Measurements from ENCODE around the gene MRPS2. TPM values are rescaled to one million over a fixed set of nuclear protein-coding genes. Genes with fewer than 3 reads are reported as not detected.
"Not testable (repeated sequence)": the region's sequence is repeated elsewhere in the genome, so short reads cannot be mapped to it uniquely, and the experiment has no call there.

Gene MRPS2
- polyA plus RNA-seq, 1 donor (not counting 4 experiments of a cell fraction or from before 2014, with no cell fraction given): 44.7 TPM

GRCh38 chr9:135544981-135545635, 44.6 kb downstream of the MRPS2 start:
- H3K9me3 ChIP-seq (ENCODE audit: control insufficient read depth, low read depth, low read length): no peaks in the 10 kb centered on the region
- FAIRE-seq: no peak
- H3K27me3 ChIP-seq (ENCODE audit: control insufficient read depth, extremely low read depth, insufficient read depth, low read length): no peaks in the 10 kb centered on the region
- no peaks in the 10 kb centered on the region for H4K20me1 ChIP-seq (ENCODE audit: control insufficient read depth, extremely low read depth, insufficient read depth, low read length)
- H3K9ac ChIP-seq (ENCODE audit: control insufficient read depth, extremely low read depth, insufficient read depth, low read length): no peak overlapping the region
- no peaks in the 10 kb centered on the region for H3K9me1 ChIP-seq (ENCODE audit: control insufficient read depth, extremely low read depth, insufficient read depth, low read length)
- no peaks in the 10 kb centered on the region for H3K79me2 ChIP-seq (ENCODE audit: control insufficient read depth, insufficient read depth, low read length)
- H3K4me3 ChIP-seq (ENCODE audit: control insufficient read depth in 2 of 3, extremely low read depth in 1 of 3, insufficient read depth in 2 of 3, low read depth in 1 of 3, low read length in 3 of 3): no peak overlapping the region
- H3K36me3 ChIP-seq (ENCODE audit: control insufficient read depth in 2 of 2, extremely low read depth in 1 of 2, insufficient read depth in 2 of 2, low read length in 2 of 2): no peaks in the 10 kb centered on the region
- H2AFZ ChIP-seq (ENCODE audit: control insufficient read depth, low read length): no peak overlapping the region
- DNase-seq (ENCODE audit: low read depth, low spot score): no peak
- dilution Hi-C loops (cut with MboI; ENCODE audit: extremely low pct_ligation_motif_present, low sequenced_read_pairs): no loop called here
- no peak overlapping the region for H3K4me2 ChIP-seq (ENCODE audit: control insufficient read depth, extremely low read depth, insufficient read depth, low read depth, low read length)
- H3K27ac ChIP-seq (ENCODE audit: control insufficient read depth, insufficient read depth, low read length): no peak overlapping the region
- TF ChIP-seq CTCF (optimal IDR thresholded peaks at IDR 0.05 in 1 of 3, IDR thresholded peaks at IDR 0.05 in 1 of 3, conservative IDR thresholded peaks at IDR 0.05 in 1 of 3; ENCODE audit: extremely low read depth in 1 of 3, insufficient read depth in 2 of 3, low read length in 3 of 3) (no peak), EZH2 (IDR thresholded peaks at IDR 0.05; ENCODE audit: low read length) (no peak)
- no peaks in the 10 kb centered on the region for H3K4me1 ChIP-seq (ENCODE audit: control insufficient read depth, extremely low read depth, insufficient read depth, low read length)

DNA sequence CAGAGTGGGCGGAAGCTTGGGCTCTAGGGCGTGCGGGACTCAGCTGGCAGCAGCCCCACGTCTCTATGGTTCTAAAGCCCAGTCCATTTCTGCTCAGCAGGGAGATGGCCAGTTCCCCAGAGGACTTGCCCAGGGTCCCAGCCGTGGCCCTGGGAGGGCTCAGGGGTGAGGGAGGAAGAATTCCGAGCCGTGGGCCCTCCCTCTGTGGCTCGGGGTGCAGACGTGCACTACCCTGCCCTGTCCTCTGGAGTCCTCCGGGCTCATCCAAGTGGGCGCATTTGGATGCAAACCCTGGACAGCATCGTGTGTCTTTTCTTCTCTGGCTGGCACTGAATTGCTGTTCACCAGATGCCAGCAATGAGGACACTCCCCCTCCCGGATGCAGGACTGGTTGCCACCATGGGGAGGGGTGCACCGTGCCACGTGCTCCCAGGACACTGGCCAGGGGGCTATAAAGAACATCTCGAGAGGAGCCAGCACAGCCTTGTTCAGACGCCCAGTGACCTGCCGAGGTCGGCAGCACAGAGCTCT, 45.2 kb downstream of the MRPS2 start, which contains the start of gene OBP2A:
Gene OBP2A, plus strand, starts transcription at position 481 of the 531 bp plus-strand sequence. CDS start 55 bp downstream, outside the sequence.
- FAIRE-seq; H3K4me3 ChIP-seq (ENCODE audit: control insufficient read depth in 2 of 3, extremely low read depth in 1 of 3, insufficient read depth in 2 of 3, low read depth in 1 of 3, low read length in 3 of 3); H3K9me1 ChIP-seq (ENCODE audit: control insufficient read depth, extremely low read depth, insufficient read depth, low read length); H3K9ac ChIP-seq (ENCODE audit: control insufficient read depth, extremely low read depth, insufficient read depth, low read length); H3K79me2 ChIP-seq (ENCODE audit: control insufficient read depth, insufficient read depth, low read length); dilution Hi-C loops (cut with MboI; ENCODE audit: extremely low pct_ligation_motif_present, low sequenced_read_pairs); H3K36me3 ChIP-seq (ENCODE audit: control insufficient read depth in 2 of 2, extremely low read depth in 1 of 2, insufficient read depth in 2 of 2, low read length in 2 of 2); H3K27ac ChIP-seq (ENCODE audit: control insufficient read depth, insufficient read depth, low read length); H3K4me1 ChIP-seq (ENCODE audit: control insufficient read depth, extremely low read depth, insufficient read depth, low read length); H4K20me1 ChIP-seq (ENCODE audit: control insufficient read depth, extremely low read depth, insufficient read depth, low read length); DNase-seq (ENCODE audit: low read depth, low spot score); H2AFZ ChIP-seq (ENCODE audit: control insufficient read depth, low read length); H3K27me3 ChIP-seq (ENCODE audit: control insufficient read depth, extremely low read depth, insufficient read depth, low read length); H3K9me3 ChIP-seq (ENCODE audit: control insufficient read depth, low read depth, low read length); H3K4me2 ChIP-seq (ENCODE audit: control insufficient read depth, extremely low read depth, insufficient read depth, low read depth, low read length): not testable (repeated sequence)

GRCh38 chr9:135546792-135547617, 46.5 kb downstream of the MRPS2 start:
- H3K4me1 ChIP-seq (ENCODE audit: control insufficient read depth, extremely low read depth, insufficient read depth, low read length); H4K20me1 ChIP-seq (ENCODE audit: control insufficient read depth, extremely low read depth, insufficient read depth, low read length); dilution Hi-C loops (cut with MboI; ENCODE audit: extremely low pct_ligation_motif_present, low sequenced_read_pairs); DNase-seq (ENCODE audit: low read depth, low spot score); H3K27me3 ChIP-seq (ENCODE audit: control insufficient read depth, extremely low read depth, insufficient read depth, low read length); H3K9me3 ChIP-seq (ENCODE audit: control insufficient read depth, low read depth, low read length); H3K79me2 ChIP-seq (ENCODE audit: control insufficient read depth, insufficient read depth, low read length); H3K27ac ChIP-seq (ENCODE audit: control insufficient read depth, insufficient read depth, low read length); H3K9me1 ChIP-seq (ENCODE audit: control insufficient read depth, extremely low read depth, insufficient read depth, low read length); H3K4me2 ChIP-seq (ENCODE audit: control insufficient read depth, extremely low read depth, insufficient read depth, low read depth, low read length); H3K9ac ChIP-seq (ENCODE audit: control insufficient read depth, extremely low read depth, insufficient read depth, low read length); FAIRE-seq; H2AFZ ChIP-seq (ENCODE audit: control insufficient read depth, low read length); H3K36me3 ChIP-seq (ENCODE audit: control insufficient read depth in 2 of 2, extremely low read depth in 1 of 2, insufficient read depth in 2 of 2, low read length in 2 of 2); H3K4me3 ChIP-seq (ENCODE audit: control insufficient read depth in 2 of 3, extremely low read depth in 1 of 3, insufficient read depth in 2 of 3, low read depth in 1 of 3, low read length in 3 of 3): not testable (repeated sequence)

All from keratinocyte (primary cell).